OCI-LY7 (cell line): ENCODE measurements around the gene IGIP. TPM values are rescaled to one million over a fixed set of nuclear protein-coding genes. Genes with fewer than 3 reads are reported as not detected.

ENCODE experiments used
- BruUV-seq: library from RNA; stranded (reverse); fragments of 400-500 nt; replicated peaks from 2 replicates; lab custom pipeline; 2021; lab: Mats Ljungman, UMichigan
- CTCF ChIA-PET: fragments of 300-600 bp; sonication (Branson Sonifier 250); formaldehyde crosslinking; loops from one replicate; lab custom pipeline; 2022; ENCODE audit warnings: antibody characterized with exemption; ENCODE audit not compliant: unreplicated experiment; lab: Charles Lee
- POLR2A ChIA-PET: fragments of 300-600 bp; sonication (Branson Sonifier 250); formaldehyde crosslinking; loops from one replicate; lab custom pipeline; 2022; ENCODE audit warnings: antibody characterized with exemption; lab: Charles Lee
- DNase-seq: peaks from one replicate; pipeline ENCODE4 v3.0.0-alpha.2; 2015; ENCODE audit warnings: low spot score
- H2AFZ ChIP-seq: fragments of 200-600 bp; sonication (generic), shearing (Covaris generic); 2 replicates; pipeline ENCODE4 v1.6.1; 2014; ENCODE audit warnings: mild to moderate bottlenecking, antibody characterized with exemption, low read length, moderate library complexity
- H3K27ac ChIP-seq: fragments of 200-600 bp; sonication (generic); 2 replicates; pipeline ENCODE4 v1.5.1; 2014; ENCODE audit warnings: mixed run types, low read depth, mild to moderate bottlenecking, moderate library complexity, low read length, inconsistent platforms; ENCODE audit not compliant: poor library complexity, severe bottlenecking
- H3K36me3 ChIP-seq: fragments of 200-600 bp; sonication (generic); 2 replicates; pipeline ENCODE4 v1.6.1; 2014; ENCODE audit warnings: mild to moderate bottlenecking, antibody characterized with exemption, low read length, moderate library complexity, mixed read lengths; ENCODE audit not compliant: insufficient read depth
- H3K4me1 ChIP-seq: fragments of 200-600 bp; sonication (generic); 2 replicates; pipeline ENCODE4 v1.5.1; 2014; ENCODE audit warnings: mild to moderate bottlenecking, low read length; ENCODE audit not compliant: insufficient read depth, poor library complexity, severe bottlenecking
- H3K4me2 ChIP-seq: fragments of 200-600 bp; sonication (generic); 2 replicates; pipeline ENCODE4 v1.6.1; 2014; ENCODE audit warnings: mild to moderate bottlenecking, low read length
- H3K4me3 ChIP-seq: fragments of 200-600 bp; sonication (generic); 2 replicates; pipeline ENCODE4 v1.5.1; 2014; ENCODE audit warnings: mild to moderate bottlenecking, low read depth, low read length; ENCODE audit not compliant: poor library complexity, severe bottlenecking
- H3K79me2 ChIP-seq: fragments of 200-600 bp; sonication (generic); 2 replicates; pipeline ENCODE4 v1.6.1; 2016; ENCODE audit warnings: low read depth, mild to moderate bottlenecking, low read length, moderate library complexity, mixed read lengths; ENCODE audit not compliant: insufficient read depth
- H3K9me2 ChIP-seq: fragments of 200-600 bp; sonication (generic); 2 replicates; pipeline ENCODE4 v1.6.1; 2016; ENCODE audit warnings: mild to moderate bottlenecking, low read length, mixed read lengths; ENCODE audit not compliant: insufficient read depth
- H3K9me3 ChIP-seq: fragments of 200-600 bp; sonication (generic); 2 replicates; pipeline ENCODE4 v1.6.1; 2014; ENCODE audit warnings: mild to moderate bottlenecking, mixed run types, low read length, mixed read lengths
- H4K20me1 ChIP-seq: fragments of 200-600 bp; sonication (generic); 2 replicates; pipeline ENCODE4 v1.6.1; 2014; ENCODE audit warnings: mild to moderate bottlenecking, antibody characterized with exemption, low read length, moderate library complexity, mixed read lengths; ENCODE audit not compliant: insufficient read depth
- EZH2phosphoT487 ChIP-seq: fragments of 200-600 bp; sonication (generic); IDR thresholded peaks from 2 replicates; pipeline ENCODE4 v1.6.1; 2018; ENCODE audit warnings: low read depth, borderline replicate concordance, mild to moderate bottlenecking, mixed run types, antibody characterized with exemption, low read length, moderate library complexity, mixed read lengths
- intact Hi-C: fragments of 100-400 bp; cut with micrococcal nuclease; formaldehyde crosslinking; loops from one replicate; pipeline ENCODE4 v1.10.0; 2022; ENCODE audit not compliant: unreplicated experiment
- total RNA-seq, 2 experiments: library from RNA; depleted of rRNA in 1 of 2; stranded (reverse); fragments of >200 nt in 1 of 2; shearing (Covaris generic) in 1 of 2; gene quantifications; 2 replicates each; pipeline ENCODE4 v1.2.3, GENCODE V29; 2014 to 2022
- TF ChIP-seq, protein P1 (sequence below): fragments of 200-600 bp; sonication (generic); conservative IDR thresholded peaks from 2 replicates; pipeline ENCODE4 v1.5.1; 2014; ENCODE audit warnings: mild to moderate bottlenecking, antibody characterized with exemption, low read length, moderate library complexity, mixed read lengths

IGIP gene
- total RNA-seq, 2 experiments from 2014 or later, result 3.3 to 4.9 TPM

- ChIA-PET CTCF (no interaction called here), POLR2A (interaction anchor here (1.0 kb wide), 1 partner anchor 8 kb away, joined by 4 read pairs; no protein-coding TSS in a partner anchor)
- no peaks in the 10 kb centered on the region for H3K9me2 ChIP-seq
- H3K27ac ChIP-seq, result no peak overlapping the region
- DNase-seq, result no peak
- TF ChIP-seq, protein P1, sequence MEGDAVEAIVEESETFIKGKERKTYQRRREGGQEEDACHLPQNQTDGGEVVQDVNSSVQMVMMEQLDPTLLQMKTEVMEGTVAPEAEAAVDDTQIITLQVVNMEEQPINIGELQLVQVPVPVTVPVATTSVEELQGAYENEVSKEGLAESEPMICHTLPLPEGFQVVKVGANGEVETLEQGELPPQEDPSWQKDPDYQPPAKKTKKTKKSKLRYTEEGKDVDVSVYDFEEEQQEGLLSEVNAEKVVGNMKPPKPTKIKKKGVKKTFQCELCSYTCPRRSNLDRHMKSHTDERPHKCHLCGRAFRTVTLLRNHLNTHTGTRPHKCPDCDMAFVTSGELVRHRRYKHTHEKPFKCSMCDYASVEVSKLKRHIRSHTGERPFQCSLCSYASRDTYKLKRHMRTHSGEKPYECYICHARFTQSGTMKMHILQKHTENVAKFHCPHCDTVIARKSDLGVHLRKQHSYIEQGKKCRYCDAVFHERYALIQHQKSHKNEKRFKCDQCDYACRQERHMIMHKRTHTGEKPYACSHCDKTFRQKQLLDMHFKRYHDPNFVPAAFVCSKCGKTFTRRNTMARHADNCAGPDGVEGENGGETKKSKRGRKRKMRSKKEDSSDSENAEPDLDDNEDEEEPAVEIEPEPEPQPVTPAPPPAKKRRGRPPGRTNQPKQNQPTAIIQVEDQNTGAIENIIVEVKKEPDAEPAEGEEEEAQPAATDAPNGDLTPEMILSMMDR, result no peak
- TF ChIP-seq EZH2phosphoT487, result no peak
- no peaks in the 10 kb centered on the region for H3K36me3 ChIP-seq
- H3K4me2 ChIP-seq, result no peak overlapping the region
- H4K20me1 ChIP-seq, result no peaks in the 10 kb centered on the region
- no peak overlapping the region for H3K4me3 ChIP-seq
- BruUV-seq, result no TSS peak
- intact Hi-C loops, result no loop called here
- H3K9me3 ChIP-seq, result no peaks in the 10 kb centered on the region
- H2AFZ ChIP-seq, result no peak overlapping the region
- no peaks in the 10 kb centered on the region for H3K4me1 ChIP-seq
- H3K79me2 ChIP-seq, result no peaks in the 10 kb centered on the region
These were observed 20.2 kb downstream of the IGIP start for GRCh38 chr5:140145818-140146522.

- no peaks in the 10 kb centered on the region for H3K79me2 ChIP-seq
- no peaks in the 10 kb centered on the region for H3K36me3 ChIP-seq
- CTCF ChIA-PET, result no interaction called here
- POLR2A ChIA-PET, result interaction anchor here (1.0 kb wide), 1 partner anchor 9 kb away, joined by 4 read pairs; no protein-coding TSS in a partner anchor
- no peak overlapping the region for H3K4me3 ChIP-seq
- H2AFZ ChIP-seq, result no peak overlapping the region
- no peaks in the 10 kb centered on the region for H3K4me1 ChIP-seq
- TF ChIP-seq EZH2phosphoT487, result no peak
- TF ChIP-seq, protein P1, result no peak
- intact Hi-C loops, result no loop called here
- no peaks in the 10 kb centered on the region for H3K9me3 ChIP-seq
- no TSS peak for BruUV-seq
- DNase-seq, result no peak
- H4K20me1 ChIP-seq, result no peaks in the 10 kb centered on the region
- H3K27ac ChIP-seq, result no peak overlapping the region
- no peak overlapping the region for H3K4me2 ChIP-seq
- no peaks in the 10 kb centered on the region for H3K9me2 ChIP-seq
These were observed 20.7 kb downstream of the IGIP start for GRCh38 chr5:140146523-140146842.

- intact Hi-C loops, result no loop called here
- H3K9me2 ChIP-seq, result no peaks in the 10 kb centered on the region
- BruUV-seq, result no TSS peak
- no peaks in the 10 kb centered on the region for H3K4me1 ChIP-seq
- no peaks in the 10 kb centered on the region for H3K9me3 ChIP-seq
- H3K4me2 ChIP-seq, result no peak overlapping the region
- H4K20me1 ChIP-seq, result no peaks in the 10 kb centered on the region
- no peak overlapping the region for H3K27ac ChIP-seq
- no peak overlapping the region for H2AFZ ChIP-seq
- CTCF ChIA-PET, result no interaction called here
- no peak overlapping the region for H3K4me3 ChIP-seq
- no peak for DNase-seq
- H3K36me3 ChIP-seq, result no peaks in the 10 kb centered on the region
- no peaks in the 10 kb centered on the region for H3K79me2 ChIP-seq
- POLR2A ChIA-PET, result interaction anchor here (0.7 kb wide), 1 partner anchor 9 kb away, joined by 3 read pairs; no protein-coding TSS in a partner anchor
- TF ChIP-seq EZH2phosphoT487, result no peak
- TF ChIP-seq, protein P1, result no peak
These were observed 21.7 kb downstream of the IGIP start for GRCh38 chr5:140147460-140147859.
